Skeletal muscle cell (primary cell): Measurements from ENCODE around the gene LRCH1.

Experiments
- DNase-seq: peaks from one replicate; pipeline ENCODE4 v3.0.0-alpha.2; 2010; ENCODE audit warnings: low read depth
- H3K4me3 ChIP-seq: 2 replicates; pipeline ENCODE4 v1.5.1; 2011; ENCODE audit warnings: low read depth, mild to moderate bottlenecking, control low read depth, low read length, moderate library complexity

LRCH1 gene

DNA sequence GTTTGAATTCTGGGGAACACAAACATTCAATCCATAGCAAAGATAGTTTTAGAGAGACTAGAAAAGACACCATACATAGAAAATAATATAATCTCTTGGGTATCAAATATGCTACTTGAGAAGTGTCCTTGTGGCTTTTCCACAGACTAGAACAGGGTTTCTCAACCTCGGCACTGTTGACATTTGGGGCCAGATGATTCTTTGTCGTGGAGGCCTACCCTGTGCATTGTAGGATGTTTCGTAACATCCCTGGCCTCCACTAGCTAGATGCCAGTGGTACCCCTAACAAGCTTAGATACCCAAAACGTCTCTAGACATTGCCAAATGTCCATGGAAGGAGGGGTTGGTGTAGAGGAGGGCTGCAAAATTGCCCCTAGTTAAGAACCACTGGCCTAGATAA, 246.2 kb downstream of the LRCH1 start:
- DNase-seq, result no peak
- no peak overlapping the region for H3K4me3 ChIP-seq

DNA sequence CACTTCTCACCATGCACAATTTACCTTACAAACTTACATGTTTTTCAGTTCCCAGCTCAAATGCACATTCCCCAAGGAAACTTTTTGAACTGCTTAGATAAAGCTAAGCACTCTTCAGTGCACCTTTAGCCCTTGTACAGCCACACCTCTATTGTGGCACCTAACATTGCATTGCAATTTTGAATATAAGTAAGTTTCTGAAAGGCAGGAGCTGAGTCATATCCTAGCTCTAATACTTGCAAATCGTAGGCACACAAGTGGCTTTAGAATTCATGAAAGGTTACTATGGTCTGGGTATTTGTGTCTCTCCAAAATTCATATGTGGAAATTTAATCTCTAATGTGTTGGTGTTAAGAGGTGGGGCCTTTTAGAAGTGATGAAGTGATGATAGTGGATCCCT, 248.9 kb downstream of the LRCH1 start:
- no peak for DNase-seq

More for the DNA sequence above, 248.9 kb downstream of the LRCH1 start:
- H3K4me3 ChIP-seq, result no peak overlapping the region
